Kidney tubule cell (primary cell): ENCODE measurements around the gene ADARB2.
A peak's percentile ranks its signal among the peaks of the same experiment; 100 is the strongest.
"Not testable (repeated sequence)": the region's sequence is repeated elsewhere in the genome, so short reads cannot be mapped to it uniquely, and the experiment has no call there.

Experiments used
- DNase-seq: peaks from one replicate; pipeline ENCODE4 v3.0.0-alpha.2; 2018; ENCODE audit warnings: low spot score

Gene ADARB2

DNA sequence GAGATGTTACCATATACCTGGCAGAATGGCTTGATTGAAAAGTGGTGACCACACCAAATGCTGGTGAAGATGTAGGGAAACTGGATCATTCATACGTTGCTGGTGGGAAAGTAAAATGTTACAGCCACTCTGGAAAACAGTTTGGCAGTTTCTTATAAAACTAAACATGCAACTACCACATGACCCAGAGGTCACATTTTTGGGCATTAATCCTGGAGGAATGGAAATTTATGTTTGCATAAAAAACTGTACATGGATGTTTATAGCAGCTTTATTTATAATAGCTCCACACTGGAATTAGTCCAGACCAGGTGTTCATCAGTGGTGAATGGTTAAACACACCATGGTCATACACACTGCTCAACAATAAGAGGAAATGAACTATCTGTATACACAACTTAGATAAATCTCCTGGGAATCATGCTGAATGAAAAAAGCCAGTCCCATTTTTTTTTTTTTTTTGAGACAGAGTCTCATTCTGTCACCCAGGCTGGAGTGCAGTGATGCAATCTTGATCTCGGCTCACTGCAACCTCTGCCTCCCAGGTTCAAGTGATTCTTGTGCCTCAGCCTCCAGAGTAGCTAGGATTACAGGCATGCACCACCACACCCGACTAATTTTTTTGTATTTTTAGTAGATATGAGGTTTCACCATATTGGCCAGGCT, 309.7 kb downstream of the ADARB2 start:
- not testable (repeated sequence) for DNase-seq

DNA sequence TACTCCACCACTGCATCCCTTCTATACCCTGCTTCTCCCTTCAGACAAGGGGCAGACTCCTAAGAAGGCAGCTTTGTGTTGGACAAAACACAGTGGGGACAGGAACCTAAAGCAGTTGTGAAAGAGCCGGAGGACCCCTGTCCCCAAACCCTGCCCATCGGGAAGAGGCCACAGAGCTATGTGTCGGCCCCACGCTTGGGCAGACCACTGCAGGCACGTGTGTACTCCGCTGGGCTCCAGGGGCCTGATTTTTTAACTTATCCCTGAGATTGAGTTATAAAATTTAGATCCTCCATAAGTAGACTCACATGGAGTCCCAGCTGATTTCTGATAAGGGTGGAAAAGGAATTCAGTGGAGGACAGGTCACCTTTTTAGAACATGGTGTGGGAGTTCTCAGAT, 310.5 kb downstream of the ADARB2 start:
- DNase-seq: no peak

DNA sequence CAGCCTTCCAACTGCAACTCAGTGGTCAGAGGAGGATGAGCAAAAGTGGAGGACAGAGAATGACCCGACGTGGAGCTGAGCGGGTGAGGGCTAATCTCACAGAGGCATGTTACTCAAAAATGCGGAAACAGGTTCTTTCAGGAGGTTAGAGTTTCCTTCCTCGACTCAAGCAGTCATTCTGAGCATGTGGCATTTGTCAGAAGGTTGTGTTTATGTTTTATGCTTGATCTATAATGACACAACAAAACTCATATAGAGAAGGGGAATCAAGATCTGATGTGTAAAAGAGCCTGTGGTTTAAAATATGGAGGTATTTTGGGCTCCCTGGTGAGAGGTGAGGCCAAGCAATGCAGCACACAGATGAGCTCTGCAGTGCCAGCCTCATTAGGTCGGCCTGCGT, 311.4 kb downstream of the ADARB2 start:
- DNase-seq: no peak

DNA sequence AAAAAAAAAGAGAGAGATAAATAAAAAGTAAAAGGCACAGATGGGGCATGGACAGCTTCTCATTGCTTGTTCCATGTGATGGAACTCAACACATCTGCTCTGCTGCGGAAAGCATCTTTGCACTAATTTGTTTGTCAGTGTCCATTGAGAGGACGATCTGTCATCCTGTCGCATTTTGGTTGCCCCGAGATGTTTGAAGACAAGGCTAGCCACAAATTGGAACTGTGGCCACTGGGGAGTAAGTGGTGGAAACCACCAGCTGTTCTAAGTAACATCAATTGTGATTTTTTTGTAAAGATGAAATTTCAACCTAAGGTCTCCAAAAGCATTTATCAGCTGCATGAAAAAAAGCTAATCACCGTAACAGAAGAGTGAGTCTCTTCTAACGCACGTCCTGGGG, 312.7 kb downstream of the ADARB2 start:
- DNase-seq: no peak

DNA sequence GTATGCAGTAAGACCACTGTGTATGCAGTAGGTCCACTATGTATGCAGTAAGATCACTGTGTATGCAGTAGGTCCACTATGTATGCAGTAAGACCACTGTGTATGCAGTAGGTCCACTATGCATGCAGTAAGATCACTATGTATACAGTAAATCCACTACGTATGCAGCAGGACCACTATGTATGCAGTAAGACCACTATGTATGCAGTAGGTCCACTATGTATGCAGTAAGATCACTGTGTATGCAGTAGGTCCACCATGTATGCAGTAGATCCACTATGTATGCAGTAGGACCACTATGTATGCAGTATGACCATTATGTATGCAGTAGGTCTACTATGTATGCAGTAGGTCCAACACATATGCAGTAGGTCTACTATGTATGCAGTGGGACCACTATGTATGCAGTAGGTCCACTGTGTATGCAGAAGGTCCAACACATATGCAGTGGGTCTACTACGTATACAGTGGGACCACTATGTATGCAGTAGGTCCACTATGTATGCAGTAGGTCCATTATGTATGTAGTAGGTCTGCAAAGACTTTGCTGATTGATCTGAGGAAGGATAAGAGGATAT, 313.6 kb downstream of the ADARB2 start:
- no peak for DNase-seq

DNA sequence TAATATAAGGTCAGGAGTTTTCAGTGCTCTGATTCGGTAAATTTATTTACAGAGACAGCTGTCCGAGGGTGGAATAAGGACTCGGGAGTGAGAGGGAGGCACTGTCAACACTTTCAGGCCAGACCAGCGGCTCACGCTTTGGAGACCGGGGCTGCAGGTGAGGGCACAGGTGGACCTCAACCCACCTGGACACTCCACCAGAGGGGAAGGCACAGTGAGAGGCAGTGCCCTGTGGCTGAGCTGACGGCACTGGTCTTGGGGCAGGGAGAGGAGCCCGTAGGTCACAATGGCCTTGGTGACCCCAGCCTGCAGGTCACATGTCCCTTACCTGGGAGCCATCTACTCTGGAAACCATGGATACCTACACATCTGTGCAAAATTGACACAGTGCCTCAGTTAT, 315.1 kb downstream of the ADARB2 start:
- no peak for DNase-seq

DNA sequence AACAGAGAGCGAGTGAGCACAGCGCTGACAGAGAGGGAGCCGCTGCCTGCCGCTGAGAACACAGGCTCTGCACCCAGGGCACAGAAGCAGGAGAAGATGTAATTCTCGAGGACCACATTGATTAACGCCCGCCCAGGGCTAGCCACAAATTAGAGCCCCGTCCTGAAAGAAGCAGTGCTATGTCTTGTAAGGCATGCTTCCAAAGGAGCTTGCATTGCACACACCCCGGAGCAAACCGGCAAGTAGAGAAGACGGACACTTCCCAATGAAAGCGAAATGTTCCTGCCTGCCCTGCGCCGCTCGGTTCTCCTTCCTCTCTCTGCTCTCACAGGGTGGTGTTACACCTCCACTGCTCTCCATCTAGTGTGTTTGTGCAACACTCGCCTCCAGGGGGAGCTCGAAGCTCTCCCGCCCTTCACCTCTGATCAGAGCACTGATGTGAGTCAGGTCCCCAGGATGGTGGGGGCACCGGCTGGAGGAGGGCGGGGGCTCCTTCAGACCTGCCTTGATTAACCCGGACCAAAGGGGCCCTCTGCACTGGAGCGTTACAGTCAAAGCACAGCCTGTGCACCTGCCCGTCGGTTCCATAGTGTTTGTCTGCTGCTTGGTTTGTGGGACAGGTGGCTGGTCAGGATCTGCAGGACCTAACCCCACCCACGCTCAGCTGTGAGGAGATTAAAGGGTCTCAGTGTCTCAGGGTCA, 316.5 kb downstream of the ADARB2 start:
- DNase-seq: peak; percentile 72

DNA sequence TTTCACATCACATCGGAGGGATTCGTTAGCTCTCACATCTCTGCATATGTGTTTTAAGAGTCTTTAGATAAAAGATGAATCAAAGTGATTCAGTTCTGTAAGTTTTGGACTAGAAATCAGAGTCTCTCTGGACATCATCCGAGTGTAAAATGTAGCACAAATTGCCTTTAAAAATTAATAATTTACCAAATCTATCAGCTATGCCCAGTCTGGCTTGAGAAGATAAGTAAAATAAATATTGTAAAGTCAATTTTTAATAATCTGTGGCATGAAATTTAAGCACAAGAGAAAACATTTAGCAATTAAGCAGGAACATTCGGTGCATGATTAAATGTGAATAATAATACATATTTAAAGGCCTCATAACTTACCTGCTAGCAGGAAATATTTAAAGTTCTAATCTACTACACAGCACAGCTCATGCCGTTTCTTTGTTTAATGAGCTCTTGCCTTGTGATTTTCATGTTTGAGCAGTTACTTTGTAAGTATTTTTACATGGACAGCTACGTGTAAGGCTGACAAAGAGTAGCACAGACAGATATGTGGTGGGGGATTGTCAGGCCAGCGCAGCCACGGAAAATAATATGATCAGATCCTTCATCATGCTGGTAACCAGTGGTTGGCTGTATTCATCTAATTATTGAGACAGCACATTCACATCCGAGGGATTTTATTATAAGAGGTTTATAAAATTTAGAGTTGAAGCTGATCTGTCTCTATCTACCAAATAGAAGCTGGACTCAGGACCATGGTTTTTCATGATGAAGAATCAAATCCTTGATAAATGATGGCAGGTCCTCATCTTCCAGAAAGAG, 317.3 kb downstream of the ADARB2 start:
- no peak for DNase-seq

DNA sequence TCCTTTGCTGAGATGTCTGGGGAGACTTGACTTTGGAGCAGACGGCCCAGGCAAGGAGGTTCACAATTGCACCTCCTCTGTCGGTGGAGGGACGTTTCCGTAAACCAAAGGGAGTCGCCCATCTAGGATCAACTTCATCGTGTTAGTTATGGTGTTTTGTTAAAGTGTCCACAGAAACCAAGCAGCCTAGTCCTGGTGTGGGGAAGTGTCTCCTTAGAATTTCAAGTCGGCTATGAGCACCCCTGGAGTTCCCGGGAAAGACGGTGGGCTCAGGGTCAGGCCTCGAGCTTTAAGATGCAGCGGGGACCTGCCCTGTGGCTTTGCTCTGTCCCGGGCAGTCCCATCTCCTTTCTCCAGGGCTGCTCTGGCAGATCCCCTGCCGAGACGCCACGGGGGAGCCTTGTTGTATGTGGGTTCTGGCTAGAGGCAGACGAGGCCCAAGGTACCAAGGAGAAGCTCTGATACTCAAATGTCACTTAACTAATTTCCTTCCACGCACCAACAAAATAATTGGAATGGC, 319.2 kb downstream of the ADARB2 start:
- DNase-seq: no peak

DNA sequence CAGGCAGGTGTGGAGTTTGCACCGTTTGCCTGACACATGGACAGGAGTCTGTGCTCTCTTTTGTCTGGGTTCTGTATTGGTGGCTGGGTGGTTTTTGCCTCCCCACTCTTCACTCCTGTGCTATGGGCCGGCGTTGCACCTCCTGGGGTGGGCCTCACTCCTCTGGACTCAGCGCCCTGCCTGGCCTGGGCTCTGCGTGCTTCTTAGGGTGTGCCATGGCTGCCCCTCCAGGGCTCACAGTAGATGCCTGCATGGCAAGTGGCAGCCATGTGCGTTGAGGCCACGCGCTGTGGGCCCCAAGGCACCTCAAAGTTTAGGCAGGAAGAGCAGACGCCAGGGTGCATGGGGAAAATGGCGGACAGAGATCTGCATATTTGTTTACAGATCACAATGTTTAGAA, 319.8 kb downstream of the ADARB2 start:
- DNase-seq: no peak

DNA sequence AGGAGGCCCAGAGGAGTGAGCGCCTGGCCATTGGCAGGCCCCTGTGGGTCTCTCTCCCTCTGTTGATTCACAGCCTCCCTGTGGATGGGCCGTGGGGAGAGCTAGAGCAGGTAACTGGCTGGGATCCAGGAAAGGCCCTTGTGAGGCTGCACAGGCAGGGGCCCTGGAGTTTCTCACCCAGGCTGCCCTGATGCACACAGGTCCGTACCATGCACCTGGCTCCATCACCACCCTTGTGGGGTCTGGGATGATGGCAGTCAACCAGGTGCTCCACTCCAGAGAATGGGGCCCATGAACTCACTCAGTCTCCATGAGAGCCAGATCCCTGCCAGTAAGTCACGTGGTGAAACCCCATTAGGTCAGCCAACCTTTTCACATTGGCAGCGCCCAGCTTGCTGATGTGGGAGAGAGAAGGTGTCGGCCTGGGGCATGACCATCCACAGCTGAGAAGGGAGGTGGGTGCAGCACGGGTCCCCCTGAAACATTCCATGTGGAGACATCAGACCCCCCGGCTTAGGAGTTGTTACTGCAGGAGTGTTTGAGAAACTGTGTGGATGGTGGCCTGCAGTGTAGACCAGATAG, 320.8 kb downstream of the ADARB2 start:
- no peak for DNase-seq

DNA sequence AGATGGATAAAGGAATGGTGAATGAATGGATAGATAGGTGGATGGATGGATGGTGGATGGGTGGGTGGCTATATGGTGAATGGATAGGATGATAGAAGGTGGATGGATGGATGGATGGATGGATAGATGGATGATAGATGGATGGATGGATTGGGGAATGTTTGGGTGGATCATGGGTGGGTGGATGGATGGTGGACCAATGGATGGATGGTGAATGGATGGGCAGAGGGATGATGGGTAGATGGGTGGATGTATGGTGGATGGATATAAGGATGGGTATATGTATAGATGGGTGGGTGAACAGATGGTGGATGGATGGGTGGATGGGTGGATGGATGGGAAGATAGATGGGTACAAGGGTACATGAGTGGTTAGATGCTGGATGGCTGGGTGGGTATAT, 322.4 kb downstream of the ADARB2 start:
- no peak for DNase-seq

DNA sequence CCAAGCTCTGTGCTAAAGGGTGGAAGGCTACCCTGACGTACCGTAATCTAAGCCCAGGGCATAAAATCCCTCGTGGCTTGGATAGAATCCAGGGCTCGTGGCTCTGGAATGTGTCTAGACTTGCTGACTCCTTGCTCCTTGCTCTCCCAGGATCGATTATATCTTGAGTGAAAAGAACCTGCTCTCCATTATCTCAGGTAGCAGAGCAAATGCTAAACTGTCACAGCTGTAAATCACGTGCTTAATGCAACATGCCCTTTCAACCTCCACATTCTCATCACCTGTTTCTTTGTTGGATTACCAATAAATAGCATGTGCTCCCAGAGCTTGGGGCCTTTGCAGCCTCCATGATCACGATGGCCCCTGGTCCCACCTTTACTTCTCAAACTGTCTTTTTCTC, 323.0 kb downstream of the ADARB2 start:
- DNase-seq: not testable (repeated sequence)

DNA sequence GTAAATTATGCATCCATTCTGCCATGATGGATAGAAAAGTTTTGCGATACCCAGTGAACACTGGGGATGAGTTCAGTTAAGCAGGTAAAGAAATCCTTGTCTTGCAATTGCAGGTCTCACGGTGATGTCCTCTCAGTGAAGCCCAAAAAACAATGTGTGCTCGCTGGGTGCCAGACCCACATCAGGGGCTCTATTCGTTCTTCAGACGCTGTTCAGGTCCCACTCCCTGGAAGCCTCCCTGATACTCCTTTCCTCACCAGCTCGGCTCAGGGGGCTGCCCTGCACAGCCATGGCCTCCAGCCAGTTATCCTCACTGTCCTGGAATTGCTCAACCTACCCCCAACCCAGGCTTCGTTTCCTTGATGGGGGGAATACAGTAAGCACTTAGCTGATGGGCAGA, 323.5 kb downstream of the ADARB2 start:
- DNase-seq: no peak

DNA sequence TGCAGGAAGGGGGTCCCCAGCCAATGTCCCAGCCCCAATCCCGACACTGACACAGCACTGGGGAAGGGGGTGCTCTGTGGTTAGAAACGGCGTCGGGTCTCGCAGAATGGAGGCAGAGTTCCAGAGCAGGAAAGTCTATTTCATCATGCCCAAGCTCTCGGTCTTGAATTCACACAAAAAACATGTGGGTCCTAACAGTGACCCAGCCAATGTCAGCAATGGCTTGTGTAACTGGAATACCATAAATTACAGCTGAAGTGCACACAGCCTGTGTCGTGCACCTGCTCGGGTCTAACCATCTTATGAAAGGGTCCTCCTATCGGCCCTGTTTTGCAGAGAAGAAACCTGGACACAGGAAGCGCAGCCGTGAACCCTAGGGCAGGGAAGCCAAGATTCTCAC, 324.1 kb downstream of the ADARB2 start:
- DNase-seq: no peak

DNA sequence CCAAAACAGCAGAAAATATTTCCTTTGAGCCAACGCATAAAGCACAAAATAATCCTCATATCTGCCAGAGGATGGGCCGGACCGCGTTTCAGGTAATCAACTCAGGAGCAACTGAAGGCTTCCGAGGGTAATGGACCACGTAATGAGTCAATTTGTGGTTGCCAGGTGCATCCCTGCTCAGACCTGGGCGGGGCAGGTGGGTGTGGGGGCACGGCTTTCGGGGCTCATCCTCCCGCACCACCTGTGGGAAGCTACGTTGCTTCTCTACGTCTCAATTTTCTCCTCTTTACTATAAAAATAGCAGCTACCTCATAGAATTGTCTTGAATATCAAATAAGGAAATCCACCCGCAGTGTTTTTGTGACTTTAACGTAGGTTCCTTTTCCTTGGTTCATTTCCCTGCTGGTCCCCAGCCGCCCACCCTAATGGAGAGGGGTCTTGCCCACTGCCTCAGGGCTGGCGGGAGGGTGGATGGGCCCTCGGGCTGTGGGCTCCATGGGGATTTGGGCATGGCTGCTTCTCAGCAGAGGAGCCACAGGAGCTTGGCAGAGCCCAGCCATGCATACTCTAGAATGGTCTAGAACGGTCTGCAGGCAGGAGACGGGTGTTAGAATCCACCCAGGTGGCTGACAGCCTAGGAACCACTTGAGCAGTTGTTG, 324.7 kb downstream of the ADARB2 start:
- peak; percentile 29 for DNase-seq

DNA sequence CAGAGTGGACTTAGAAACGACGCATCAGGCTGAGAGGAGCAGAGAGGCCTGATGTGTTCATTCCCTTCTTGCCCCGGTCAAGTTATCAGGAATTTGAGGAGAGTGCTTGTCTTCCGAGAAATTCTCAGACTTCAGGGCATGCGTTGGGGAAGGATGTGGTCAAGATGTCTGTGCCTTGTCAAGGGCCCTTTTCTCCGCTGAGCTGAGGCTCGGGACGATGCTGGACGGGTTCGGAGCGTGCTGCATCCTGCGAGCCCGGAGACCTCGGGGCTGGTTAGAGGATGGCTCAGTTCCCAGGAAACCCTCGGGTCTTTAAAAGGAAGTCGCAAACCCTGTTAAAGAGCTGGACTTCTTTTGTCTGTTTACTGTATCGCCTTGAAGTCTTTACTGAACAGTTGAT, 325.4 kb downstream of the ADARB2 start:
- no peak for DNase-seq

DNA sequence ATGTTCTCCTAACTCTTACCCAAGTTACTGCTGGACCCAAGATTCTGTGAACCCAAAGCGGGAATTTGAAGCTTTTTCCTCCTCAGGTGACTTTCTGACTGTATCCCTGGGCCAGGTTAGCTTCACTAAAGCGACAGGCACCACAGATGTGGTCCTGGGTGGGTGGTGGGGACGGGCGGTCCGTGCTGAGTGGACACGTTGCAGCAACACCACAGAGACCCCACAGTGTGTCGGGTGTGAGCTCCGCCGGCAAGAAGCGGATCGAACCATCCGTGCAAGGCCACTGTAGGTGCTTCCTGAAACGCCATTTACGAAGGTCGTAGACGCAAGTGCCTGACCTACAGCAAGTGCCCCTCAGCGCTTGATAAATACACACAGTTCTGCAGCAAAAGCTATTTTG, 325.9 kb downstream of the ADARB2 start:
- DNase-seq: no peak

DNA sequence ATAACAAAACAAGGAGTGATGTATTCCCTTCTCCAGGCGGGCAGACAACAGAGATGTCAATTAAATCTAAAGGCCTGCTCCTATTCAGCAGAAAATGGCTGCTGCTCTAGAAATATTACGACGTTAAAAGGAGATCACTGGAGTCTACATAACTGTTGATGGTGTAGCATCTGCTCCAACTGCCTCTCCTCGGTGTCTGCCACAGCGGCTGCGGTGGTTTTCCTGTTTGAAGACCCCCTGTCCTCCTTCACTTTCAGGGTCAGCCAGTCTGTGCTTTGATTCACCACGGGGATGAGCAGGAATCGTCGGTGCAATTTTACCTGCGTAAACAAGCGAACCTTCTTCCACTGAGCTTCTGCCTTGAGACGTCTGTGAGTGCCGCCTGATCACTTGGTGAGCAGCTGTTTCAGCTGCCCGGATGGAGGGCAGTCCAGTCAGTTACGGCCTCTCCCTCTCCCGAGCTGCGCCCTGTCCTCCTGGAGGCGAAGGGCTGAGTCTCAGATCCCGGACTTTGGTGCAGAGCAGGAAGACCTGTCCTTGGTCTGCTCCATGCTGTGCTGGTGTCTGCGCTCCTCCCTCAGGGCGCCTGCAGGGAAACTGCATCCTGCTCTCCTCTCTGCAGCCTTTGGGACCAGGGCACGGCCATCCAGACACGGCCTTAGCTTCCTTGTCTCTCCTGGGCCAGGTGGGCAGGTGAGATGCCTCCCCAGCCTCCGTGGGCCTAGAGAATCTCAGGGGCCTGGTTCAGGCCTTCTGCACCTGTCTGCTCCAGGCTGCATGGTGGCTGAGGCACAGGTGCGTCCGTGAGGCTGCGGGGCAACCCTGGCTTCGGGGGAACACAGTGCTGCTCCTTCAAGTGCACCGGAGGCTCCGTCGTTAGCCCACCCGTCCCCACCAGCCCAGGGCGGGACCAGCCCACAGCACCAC, 326.6 kb downstream of the ADARB2 start:
- no peak for DNase-seq

DNA sequence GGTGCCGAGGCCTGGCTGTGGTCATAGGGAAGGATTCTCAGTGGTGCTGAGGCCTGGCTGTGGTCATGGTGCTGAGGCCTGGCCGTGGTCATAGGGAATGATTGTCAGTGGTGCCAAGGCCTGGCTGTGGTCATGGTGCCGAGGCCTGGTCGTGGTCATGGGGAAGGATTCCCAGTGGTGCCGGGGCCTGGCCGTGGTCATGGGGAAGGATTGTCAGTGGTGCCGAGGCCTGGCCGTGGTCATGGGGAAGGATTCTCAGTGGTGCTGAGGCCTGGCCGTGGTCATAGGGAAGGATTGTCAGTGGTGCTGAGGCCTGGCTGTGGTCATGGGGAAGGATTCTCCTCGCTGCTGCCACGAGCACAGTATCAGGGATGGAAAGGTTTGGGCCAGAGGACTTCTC, 327.3 kb downstream of the ADARB2 start:
- no peak for DNase-seq

DNA sequence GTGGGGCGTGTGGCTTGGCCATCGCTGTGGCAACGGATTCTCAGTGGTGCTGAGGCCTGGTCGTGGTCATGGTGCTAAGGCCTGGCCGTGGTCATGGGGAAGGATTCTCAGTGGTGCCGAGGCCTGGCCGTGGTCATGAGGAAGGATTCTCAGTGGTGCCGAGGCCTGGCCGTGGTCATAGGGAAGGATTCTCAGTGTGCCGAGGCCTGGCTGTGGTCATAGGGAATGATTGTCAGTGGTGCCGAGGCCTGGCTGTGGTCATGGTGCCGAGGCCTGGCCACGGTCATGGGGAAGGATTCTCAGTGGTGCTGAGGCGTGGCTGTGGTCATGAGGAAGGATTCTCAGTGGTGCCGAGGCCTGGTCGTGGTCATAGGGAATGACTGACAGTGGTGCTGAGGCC, 327.9 kb downstream of the ADARB2 start:
- no peak for DNase-seq
